ENCODE data around the gene EEF1G. TPM values are rescaled to one million over a fixed set of nuclear protein-coding genes. Genes with fewer than 3 reads are reported as not detected.

Gene EEF1G
- total and polyA plus RNA-seq, 9 of the 15 experiments (the other 6 are each of a cell fraction or from before 2014, with no cell fraction given) = 985 to 2,349 (median 2,035) TPM

GRCh38 chr11:62548545-62549335 is 25.0 kb downstream of the EEF1G start (continued):
- TF ChIP-seq NFIC (IDR thresholded peaks at IDR 0.05) = peak; percentile 85
- peak; percentile 53; the same call in 1 of the 2 replicates for TF ChIP-seq ZBTB7A (IDR thresholded peaks at IDR 0.05; ENCODE audit: borderline replicate concordance, control insufficient read depth, low read depth, low read length)
- TF ChIP-seq VEZF1 (CRISPR knock-in tag; IDR thresholded peaks at IDR 0.05) = peak; percentile 25; the same call in 1 of the 2 replicates
- 0 out of 2 replicates have a peak, but pooled peaks have one; percentile 13 for TF ChIP-seq CTBP1 (IDR thresholded peaks at IDR 0.05; ENCODE audit: borderline replicate concordance)

DNA sequence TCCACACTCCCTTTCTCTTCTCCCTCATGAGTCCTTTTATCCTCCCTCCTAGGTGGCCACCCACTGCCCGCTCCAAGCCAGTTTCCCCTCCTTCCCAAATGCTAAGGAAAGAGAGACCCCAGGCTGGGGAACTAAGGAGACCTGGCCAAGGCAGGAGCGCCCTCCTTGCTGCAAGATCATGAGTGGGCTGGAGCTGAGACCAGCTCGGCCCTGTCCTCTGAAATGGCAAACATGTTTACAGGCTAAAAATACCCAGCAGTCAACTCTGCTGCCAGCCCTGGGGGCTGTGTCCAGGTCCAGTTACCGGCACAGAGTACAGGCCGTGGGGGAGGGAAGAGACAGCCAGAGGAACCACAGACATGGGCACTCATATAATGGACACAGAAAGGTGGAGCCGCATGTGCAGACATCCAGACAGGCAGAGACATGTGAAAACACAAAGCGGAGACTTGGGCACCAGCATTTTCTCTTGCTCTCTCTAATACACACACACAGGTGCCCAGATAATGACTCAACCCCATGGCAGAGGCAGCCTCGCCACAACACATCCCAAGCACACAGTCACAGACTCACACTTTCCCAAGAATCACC is 25.9 kb downstream of the EEF1G start:
- POLR2A ChIA-PET = interaction anchor here (0.8 to 1.1 kb wide), 5 partner anchors 8 to 175 kb away, joined by 3 to 5 read pairs (median 4); no protein-coding TSS in a partner anchor
- TF ChIP-seq ZNF699 (CRISPR knock-in tag; IDR thresholded peaks at IDR 0.05; ENCODE audit: insufficient replicate concordance) = no peak
- no peak for TF ChIP-seq MTA2 (IDR thresholded peaks at IDR 0.05; ENCODE audit: low read depth)
- TF ChIP-seq PHB2 (IDR thresholded peaks at IDR 0.05; ENCODE audit: low read depth) = no peak
- TF ChIP-seq, protein P1, sequence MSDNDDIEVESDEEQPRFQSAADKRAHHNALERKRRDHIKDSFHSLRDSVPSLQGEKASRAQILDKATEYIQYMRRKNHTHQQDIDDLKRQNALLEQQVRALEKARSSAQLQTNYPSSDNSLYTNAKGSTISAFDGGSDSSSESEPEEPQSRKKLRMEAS (CRISPR knock-in tag; IDR thresholded peaks at IDR 0.05) = no peak
- no peak for TF ChIP-seq MAZ (CRISPR knock-in tag; conservative IDR thresholded peaks at IDR 0.05 in 1 of 2, IDR thresholded peaks at IDR 0.05 in 1 of 2)
- TF ChIP-seq PURB (CRISPR knock-in tag; IDR thresholded peaks at IDR 0.05; ENCODE audit: low read depth) = no peak
- TF ChIP-seq ZNF395 (CRISPR knock-in tag; IDR thresholded peaks at IDR 0.05) = no peak
- TF ChIP-seq ETV5 (CRISPR knock-in tag; IDR thresholded peaks at IDR 0.05; ENCODE audit: low read depth) = no peak
- TF ChIP-seq E2F8 (IDR thresholded peaks at IDR 0.05; ENCODE audit: low read depth, partially characterized antibody) = no peak

More for the DNA sequence above, 25.9 kb downstream of the EEF1G start:
- Histone ChIP-seq H3K9ac (ENCODE audit: insufficient read depth in 1 of 2, low read depth in 2 of 2, low read length in 2 of 2) (no peak overlapping the region), H3K4me1 (replicated peaks in 1 of 2; ENCODE audit: control insufficient read depth in 2 of 2, insufficient read depth in 2 of 2, low read length in 2 of 2) (peaks cover 54 to 70% of the 10 kb centered on the region in 2 experiments), H3K27ac (ENCODE audit: extremely low read depth, low read depth, low read length) (no peak overlapping the region), H3K36me3 (ENCODE audit: control insufficient read depth, insufficient read depth, low read length) (no peaks in the 10 kb centered on the region), H3K9me1 (ENCODE audit: control insufficient read depth, insufficient read depth, low read length) (peaks cover 6% of the 10 kb centered on the region), H3K27me3 (ENCODE audit: control insufficient read depth in 2 of 2, insufficient read depth in 2 of 2, low read length in 2 of 2) (no peaks in the 10 kb centered on the region), H3K9me3 (replicated peaks; ENCODE audit: control insufficient read depth, insufficient read depth, low read depth, low read length) (no peaks in the 10 kb centered on the region), H3K4me3 (no peak overlapping the region), H4K20me1 (replicated peaks; ENCODE audit: control insufficient read depth, insufficient read depth, low read length) (no peaks in the 10 kb centered on the region; the same call in 1 of the 2 replicates), H3K79me2 (ENCODE audit: control insufficient read depth, insufficient read depth, low read length) (peaks cover 35% of the 10 kb centered on the region), H3K4me2 (ENCODE audit: insufficient read depth, low read length) (no peak overlapping the region), H2AFZ (ENCODE audit: low read depth, low read length) (no peak overlapping the region)
- no TSS peak for BruUV-seq (replicated peaks)
- CTCF ChIA-PET (ENCODE audit: low intra/inter-chr PET ratio) = no interaction called here
- no peak for ATAC-seq
- no peak for FAIRE-seq
- intact Hi-C loops (cut with micrococcal nuclease) (no loop called here), in situ Hi-C loops (cut with MboI) (no loop called here)
- no peak for DNase-seq (ENCODE audit: extremely low read depth in 1 of 4, low spot score in 3 of 4)
- 64% methylated on average over 8 of the region's 8 CpGs for WGBS (ENCODE audit: insufficient coverage, low coverage, missing lambda C conversion rate)

Data from K562 (cell line).